ENCODE results near the gene MLLT10. TPM values are rescaled to one million over a fixed set of nuclear protein-coding genes. Genes with fewer than 3 reads are reported as not detected.
"Not testable (repeated sequence)": the region's sequence is repeated elsewhere in the genome, so short reads cannot be mapped to it uniquely, and the experiment has no call there.

The MLLT10 gene
- total and polyA plus RNA-seq, 2 donors (not counting 3 experiments of a cell fraction or from before 2014, with no cell fraction given): 35.4 to 54.0 TPM

DNA sequence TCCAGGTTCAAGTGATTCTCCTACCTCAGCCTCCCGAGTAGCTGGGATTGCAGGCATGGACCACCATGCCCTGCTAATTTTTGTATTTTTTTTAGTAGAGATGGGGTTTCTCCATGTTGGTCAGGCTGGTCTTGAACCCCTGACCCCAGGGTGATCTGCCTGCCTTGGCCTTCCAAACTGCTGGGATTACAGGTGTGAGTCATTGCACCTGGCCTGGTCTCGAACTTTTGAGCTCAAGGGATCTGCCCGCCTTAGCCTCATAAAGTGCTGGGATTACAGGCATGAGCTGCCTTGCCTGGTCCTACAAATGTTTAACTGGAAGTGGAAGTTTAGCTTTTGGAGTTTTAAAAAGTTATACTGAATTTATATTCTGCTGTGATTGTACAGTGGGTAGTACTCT, 2.8 kb downstream of the MLLT10 start:
- peaks cover 2 to 11% of the 10 kb centered on the region in 2 experiments for H3K36me3 ChIP-seq (ENCODE audit: control insufficient read depth in 2 of 2, extremely low read depth in 1 of 2, insufficient read depth in 2 of 2, low read length in 2 of 2)
- dilution Hi-C loops (cut with MboI; ENCODE audit: extremely low pct_ligation_motif_present, low sequenced_read_pairs) (no loop called here), intact Hi-C loops (cut with micrococcal nuclease) (loop anchor here (5.0 kb wide), 1 partner anchor 680 kb away; no protein-coding TSS in a partner anchor)
- peaks cover 15% of the 10 kb centered on the region for H3K4me1 ChIP-seq (ENCODE audit: control insufficient read depth, extremely low read depth, insufficient read depth, low read length)
- no peaks in the 10 kb centered on the region for H3K9me3 ChIP-seq (replicated peaks; ENCODE audit: control insufficient read depth, insufficient read depth, low read length)
- FAIRE-seq (no peak), DNase-seq (ENCODE audit: low read depth, low spot score) (no peak)
- H3K4me2 ChIP-seq (ENCODE audit: insufficient read depth, low read length): no peak overlapping the region
- no peak overlapping the region for H3K27ac ChIP-seq (ENCODE audit: insufficient read depth, low read depth, low read length)
- H3K9ac ChIP-seq (replicated peaks; ENCODE audit: extremely low read depth, insufficient read depth, low read length): no peak overlapping the region
- no peaks in the 10 kb centered on the region for H4K20me1 ChIP-seq (replicated peaks; ENCODE audit: control insufficient read depth, extremely low read depth, insufficient read depth, low read length)
- H3K9me1 ChIP-seq (replicated peaks; ENCODE audit: control insufficient read depth, extremely low read depth, insufficient read depth, low read length): no peaks in the 10 kb centered on the region
- H3K27me3 ChIP-seq (ENCODE audit: control insufficient read depth in 2 of 2, insufficient read depth in 2 of 2, low read length in 2 of 2): no peaks in the 10 kb centered on the region
- H2AFZ ChIP-seq (ENCODE audit: low read depth, low read length): no peak overlapping the region
- ChIA-PET POLR2A (no interaction called here), CTCF (interaction anchor here (1.1 to 1.8 kb wide), 3 partner anchors 11 to 258 kb away, joined by 3 to 4 read pairs (median 4); partner anchors contain the start of gene SKIDA1)
- no peak for TF ChIP-seq POLR2A (IDR thresholded peaks at IDR 0.05; ENCODE audit: low read depth, low read length)
- TF ChIP-seq JUN (IDR thresholded peaks at IDR 0.05; ENCODE audit: borderline replicate concordance, insufficient read depth, insufficient read length, low read depth): no peak
- no peak for TF ChIP-seq GATA2 (IDR thresholded peaks at IDR 0.05; ENCODE audit: insufficient read depth, insufficient read length, low read depth, low read length)
- TF ChIP-seq FOS (IDR thresholded peaks at IDR 0.05; ENCODE audit: borderline replicate concordance, insufficient read depth, low read length): no peak
- TF ChIP-seq POLR2AphosphoS5 (IDR thresholded peaks at IDR 0.05; ENCODE audit: insufficient read depth, low read depth, low read length): no peak
- TF ChIP-seq, protein P1, sequence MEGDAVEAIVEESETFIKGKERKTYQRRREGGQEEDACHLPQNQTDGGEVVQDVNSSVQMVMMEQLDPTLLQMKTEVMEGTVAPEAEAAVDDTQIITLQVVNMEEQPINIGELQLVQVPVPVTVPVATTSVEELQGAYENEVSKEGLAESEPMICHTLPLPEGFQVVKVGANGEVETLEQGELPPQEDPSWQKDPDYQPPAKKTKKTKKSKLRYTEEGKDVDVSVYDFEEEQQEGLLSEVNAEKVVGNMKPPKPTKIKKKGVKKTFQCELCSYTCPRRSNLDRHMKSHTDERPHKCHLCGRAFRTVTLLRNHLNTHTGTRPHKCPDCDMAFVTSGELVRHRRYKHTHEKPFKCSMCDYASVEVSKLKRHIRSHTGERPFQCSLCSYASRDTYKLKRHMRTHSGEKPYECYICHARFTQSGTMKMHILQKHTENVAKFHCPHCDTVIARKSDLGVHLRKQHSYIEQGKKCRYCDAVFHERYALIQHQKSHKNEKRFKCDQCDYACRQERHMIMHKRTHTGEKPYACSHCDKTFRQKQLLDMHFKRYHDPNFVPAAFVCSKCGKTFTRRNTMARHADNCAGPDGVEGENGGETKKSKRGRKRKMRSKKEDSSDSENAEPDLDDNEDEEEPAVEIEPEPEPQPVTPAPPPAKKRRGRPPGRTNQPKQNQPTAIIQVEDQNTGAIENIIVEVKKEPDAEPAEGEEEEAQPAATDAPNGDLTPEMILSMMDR (IDR thresholded peaks at IDR 0.05; ENCODE audit: extremely low read depth in 1 of 2, insufficient read depth in 1 of 2, low read depth in 1 of 2, low read length in 2 of 2): no peak
- TF ChIP-seq EZH2 (IDR thresholded peaks at IDR 0.05; ENCODE audit: borderline replicate concordance, low read depth, low read length, severe bottlenecking): no peak
- TF ChIP-seq MYC (IDR thresholded peaks at IDR 0.05; ENCODE audit: low read depth, low read length): no peak
- TF ChIP-seq, protein P2, sequence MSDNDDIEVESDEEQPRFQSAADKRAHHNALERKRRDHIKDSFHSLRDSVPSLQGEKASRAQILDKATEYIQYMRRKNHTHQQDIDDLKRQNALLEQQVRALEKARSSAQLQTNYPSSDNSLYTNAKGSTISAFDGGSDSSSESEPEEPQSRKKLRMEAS (IDR thresholded peaks at IDR 0.05; ENCODE audit: insufficient read depth, insufficient read length): no peak
- BruUV-seq (replicated peaks): no TSS peak
- H3K79me2 ChIP-seq (ENCODE audit: control insufficient read depth, insufficient read depth, low read length): peaks cover 28% of the 10 kb centered on the region
- H3K4me3 ChIP-seq (replicated peaks in 1 of 3; ENCODE audit: insufficient read depth in 1 of 3, low read depth in 1 of 3, low read length in 3 of 3): no peak overlapping the region

DNA sequence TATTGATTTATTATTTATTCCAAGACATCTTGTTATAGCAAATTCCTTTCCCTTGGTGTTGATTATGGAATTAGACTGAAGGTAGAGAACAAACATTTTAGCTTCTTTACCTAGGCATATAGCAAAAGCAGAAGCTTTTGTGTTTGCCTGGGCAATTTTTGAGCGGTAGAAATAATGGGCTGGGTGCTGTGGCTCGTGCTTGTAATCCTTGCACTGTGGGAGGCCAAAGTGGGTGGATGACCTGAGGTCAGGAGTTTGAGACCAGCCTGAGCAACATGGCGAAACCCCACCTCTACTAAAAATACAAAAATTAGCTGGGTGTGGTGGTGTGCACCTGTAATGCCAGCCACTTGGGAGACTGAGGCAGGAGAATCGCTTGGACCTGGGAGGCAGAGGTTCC, 6.7 kb downstream of the MLLT10 start:
- H3K9ac ChIP-seq (replicated peaks; ENCODE audit: extremely low read depth, insufficient read depth, low read length); H3K4me1 ChIP-seq (ENCODE audit: control insufficient read depth, extremely low read depth, insufficient read depth, low read length); BruUV-seq (replicated peaks); H3K9me3 ChIP-seq (replicated peaks; ENCODE audit: control insufficient read depth, insufficient read depth, low read length); dilution Hi-C loops (cut with MboI; ENCODE audit: extremely low pct_ligation_motif_present, low sequenced_read_pairs); H3K9me1 ChIP-seq (replicated peaks; ENCODE audit: control insufficient read depth, extremely low read depth, insufficient read depth, low read length); CTCF ChIA-PET; H3K4me2 ChIP-seq (ENCODE audit: insufficient read depth, low read length); H2AFZ ChIP-seq (ENCODE audit: low read depth, low read length); H4K20me1 ChIP-seq (replicated peaks; ENCODE audit: control insufficient read depth, extremely low read depth, insufficient read depth, low read length); H3K27ac ChIP-seq (ENCODE audit: insufficient read depth, low read depth, low read length); H3K27me3 ChIP-seq (ENCODE audit: control insufficient read depth in 2 of 2, insufficient read depth in 2 of 2, low read length in 2 of 2); POLR2A ChIA-PET; intact Hi-C loops (cut with micrococcal nuclease); DNase-seq (ENCODE audit: low read depth, low spot score); H3K4me3 ChIP-seq (replicated peaks in 1 of 3; ENCODE audit: insufficient read depth in 1 of 3, low read depth in 1 of 3, low read length in 3 of 3); FAIRE-seq: not testable (repeated sequence)
- Histone ChIP-seq H3K36me3 (ENCODE audit: control insufficient read depth in 2 of 2, extremely low read depth in 1 of 2, insufficient read depth in 2 of 2, low read length in 2 of 2) (peaks cover 15 to 22% of the 10 kb centered on the region in 2 experiments), H3K79me2 (ENCODE audit: control insufficient read depth, insufficient read depth, low read length) (peaks cover 33% of the 10 kb centered on the region)

All from endothelial cell of umbilical vein (primary cell).